Loucy (cell line): Measurements from ENCODE around the gene PCTP.

Source experiments
- CTCF ChIP-seq: fragments of 200-600 bp; sonication (generic); conservative IDR thresholded peaks from 2 replicates; pipeline ENCODE4 v1.5.1; 2014; ENCODE audit warnings: mild to moderate bottlenecking, antibody characterized with exemption, low read length
- EZH2phosphoT487 ChIP-seq: fragments of 200-600 bp; IDR thresholded peaks from 2 replicates; pipeline ENCODE4 v1.6.1; 2018; ENCODE audit warnings: antibody characterized with exemption, mild to moderate bottlenecking, moderate library complexity, borderline replicate concordance

- no peak for TF ChIP-seq CTCF
- no peak for TF ChIP-seq EZH2phosphoT487
These were observed 19.1 kb upstream of the PCTP start for GRCh38 chr17:55731586-55732250.
